ENCODE results near the gene SP140L.

GRCh38 chr2:230327418-230328154 lies 593 bp downstream of the SP140L start:
- TF ChIP-seq CTCF (IDR thresholded peaks at IDR 0.05), result no peak
- no peak for TF ChIP-seq POLR2A (IDR thresholded peaks at IDR 0.05)
